Fibroblast of skin of right quadriceps (primary cell): ENCODE measurements around the gene DAB2.
"Not testable (repeated sequence)": the region's sequence is repeated elsewhere in the genome, so short reads cannot be mapped to it uniquely, and the experiment has no call there.

Experiments used
- DNase-seq: peaks from one replicate; pipeline ENCODE4 v3.0.0-alpha.2; 2013

DAB2 gene

GRCh38 chr5:39373791-39374190, 51.0 kb downstream of the DAB2 start:
- no peak for DNase-seq

- no peak for DNase-seq
Observed at GRCh38 chr5:39371367-39371635, 53.5 kb downstream of the DAB2 start.

- no peak for DNase-seq
Observed at GRCh38 chr5:39370555-39371366, 54.0 kb downstream of the DAB2 start.

GRCh38 chr5:39369123-39369815, 55.5 kb downstream of the DAB2 start:
- DNase-seq = no peak

GRCh38 chr5:39368116-39368515, 56.7 kb downstream of the DAB2 start:
- no peak for DNase-seq

GRCh38 chr5:39367711-39368110, 57.1 kb downstream of the DAB2 start:
- DNase-seq = no peak

- DNase-seq = no peak
Observed at GRCh38 chr5:39364367-39364766, 60.4 kb downstream of the DAB2 start, which contains the start of gene C9. Gene C9, minus strand, starts transcription at chr5:39364495. Its CDS starts 31 bp downstream, at chr5:39364464.

- no peak for DNase-seq
Observed at GRCh38 chr5:39363217-39363616, 61.6 kb downstream of the DAB2 start.

- no peak for DNase-seq
Observed at GRCh38 chr5:39362646-39363045, 62.1 kb downstream of the DAB2 start.

GRCh38 chr5:39361306-39361705, 63.5 kb downstream of the DAB2 start:
- no peak for DNase-seq

- DNase-seq = no peak
Observed at GRCh38 chr5:39360471-39361111, 64.2 kb downstream of the DAB2 start.

GRCh38 chr5:39356263-39356662, 68.5 kb downstream of the DAB2 start:
- no peak for DNase-seq

- DNase-seq = no peak
Observed at GRCh38 chr5:39355324-39355723, 69.5 kb downstream of the DAB2 start.

GRCh38 chr5:39353717-39354399, 70.9 kb downstream of the DAB2 start:
- DNase-seq = no peak

- DNase-seq = no peak
Observed at GRCh38 chr5:39352951-39353350, 71.8 kb downstream of the DAB2 start.

GRCh38 chr5:39352170-39352569, 72.6 kb downstream of the DAB2 start:
- no peak for DNase-seq

- no peak for DNase-seq
Observed at GRCh38 chr5:39349484-39349883, 75.3 kb downstream of the DAB2 start.

- DNase-seq = no peak
Observed at GRCh38 chr5:39342460-39342859, 82.3 kb downstream of the DAB2 start.

- DNase-seq = no peak
Observed at GRCh38 chr5:39341896-39342295, 82.9 kb downstream of the DAB2 start.

GRCh38 chr5:39340506-39340905, 84.3 kb downstream of the DAB2 start:
- peak; percentile 31 for DNase-seq

GRCh38 chr5:39337252-39337915, 87.4 kb downstream of the DAB2 start:
- no peak for DNase-seq

GRCh38 chr5:39334296-39334695, 90.5 kb downstream of the DAB2 start:
- not testable (repeated sequence) for DNase-seq

GRCh38 chr5:39333104-39333503, 91.7 kb downstream of the DAB2 start:
- no peak for DNase-seq
